ENCODE data around the gene LPAR2. TPM values are rescaled to one million over a fixed set of nuclear protein-coding genes. Genes with fewer than 3 reads are reported as not detected.

Gene LPAR2
- total and polyA plus RNA-seq, 2 of the 13 experiments (the other 11 are each of a cell fraction or from before 2014, with no cell fraction given), result 0.86 to 3.6 TPM

GRCh38 chr19:19663256-19664120 is 35.5 kb upstream of the LPAR2 start, which contains the start of gene ATP13A1 (continued):
- TF ChIP-seq SALL1 (CRISPR knock-in tag; IDR thresholded peaks at IDR 0.05) (peak; percentile 37; the same call in 1 of the 2 replicates), POLR2AphosphoS5 (IDR thresholded peaks at IDR 0.05; ENCODE audit: low read depth, low read length) (peak; percentile 71), HNF4A (CRISPR knock-in tag; IDR thresholded peaks at IDR 0.05) (0 out of 2 replicates have a peak, but pooled peaks have one; percentile 21), THRA (CRISPR knock-in tag; IDR thresholded peaks at IDR 0.05; ENCODE audit: borderline replicate concordance) (0 out of 2 replicates have a peak, but pooled peaks have one; percentile 29), ELF4 (CRISPR knock-in tag; IDR thresholded peaks at IDR 0.05; ENCODE audit: borderline replicate concordance) (peak; percentile 83; the same call in 1 of the 2 replicates), ZNF280B (CRISPR knock-in tag; IDR thresholded peaks at IDR 0.05; ENCODE audit: borderline replicate concordance) (peak; percentile 36; the same call in 1 of the 2 replicates), SIN3B (IDR thresholded peaks at IDR 0.05; ENCODE audit: low read length) (peak; percentile 68; the same call in 1 of the 2 replicates), ZBTB40 (IDR thresholded peaks at IDR 0.05) (peak; percentile 43; the same call in 1 of the 2 replicates), ZBTB40 (CRISPR knock-in tag; IDR thresholded peaks at IDR 0.05) (no peak; the same call in 1 of the 2 replicates), ZNF124 (CRISPR knock-in tag; IDR thresholded peaks at IDR 0.05) (peak; percentile 65; the same call in 1 of the 2 replicates)

Measured in HepG2 (cell line).